ENCODE measurements around the gene RABGAP1L.
A peak's percentile ranks its signal among the peaks of the same experiment; 100 is the strongest.

RABGAP1L gene

GRCh38 chr1:174550296-174550695 lies 391.0 kb downstream of the RABGAP1L start:
- Histone ChIP-seq H3K36me3 (ENCODE audit: control insufficient read depth in 2 of 2, insufficient read depth in 1 of 2, low read length in 2 of 2) (no peaks in the 10 kb centered on the region), H3K27ac (ENCODE audit: extremely low read depth, low read depth, low read length) (no peak overlapping the region), H3K4me3 (ENCODE audit: low read depth, low read length) (no peak overlapping the region), H3K9me3 (ENCODE audit: control insufficient read depth, insufficient read depth, low read depth, low read length) (no peaks in the 10 kb centered on the region), H3K4me1 (ENCODE audit: control insufficient read depth, insufficient read depth, low read length) (no peaks in the 10 kb centered on the region)
- POLR2A ChIA-PET = no interaction called here
- no peak for TF ChIP-seq ZNF501 (tag by site-specific recombination; IDR thresholded peaks at IDR 0.05)
- TF ChIP-seq ZNF24 (tag by site-specific recombination; IDR thresholded peaks at IDR 0.05) = no peak
- TF ChIP-seq ZIC2 (tag by site-specific recombination; IDR thresholded peaks at IDR 0.05) = no peak
- TF ChIP-seq PRDM1 (tag by site-specific recombination; IDR thresholded peaks at IDR 0.05) = no peak
- no peak for TF ChIP-seq ZNF211 (tag by site-specific recombination; IDR thresholded peaks at IDR 0.05; ENCODE audit: low read depth)
- no peak for TF ChIP-seq ZNF747 (tag by site-specific recombination; IDR thresholded peaks at IDR 0.05)
- TF ChIP-seq ZNF449 (tag by site-specific recombination; IDR thresholded peaks at IDR 0.05) = no peak
- CTCF ChIA-PET = no interaction called here

GRCh38 chr1:174556392-174556791 lies 397.1 kb downstream of the RABGAP1L start:
- CTCF ChIA-PET = interaction anchor here (0.6 kb wide), 2 partner anchors 401 to 1814 kb away, joined by 3 to 4 read pairs; no protein-coding TSS in a partner anchor
- Histone ChIP-seq H3K27ac (ENCODE audit: extremely low read depth, low read depth, low read length) (no peak overlapping the region), H3K36me3 (ENCODE audit: control insufficient read depth in 2 of 2, insufficient read depth in 1 of 2, low read length in 2 of 2) (no peaks in the 10 kb centered on the region), H3K4me3 (ENCODE audit: low read depth, low read length) (no peak overlapping the region), H3K4me1 (ENCODE audit: control insufficient read depth, insufficient read depth, low read length) (no peaks in the 10 kb centered on the region), H3K9me3 (ENCODE audit: control insufficient read depth, insufficient read depth, low read depth, low read length) (no peaks in the 10 kb centered on the region)
- TF ChIP-seq GLI2 (tag by site-specific recombination; IDR thresholded peaks at IDR 0.05; ENCODE audit: borderline replicate concordance, low read depth) (no peak), ZNF549 (tag by site-specific recombination; IDR thresholded peaks at IDR 0.05) (peak; percentile 71), ZNF292 (tag by site-specific recombination; IDR thresholded peaks at IDR 0.05; ENCODE audit: borderline replicate concordance, low read depth) (no peak), ZNF341 (tag by site-specific recombination; IDR thresholded peaks at IDR 0.05; ENCODE audit: low read depth) (no peak), IKZF3 (tag by site-specific recombination; IDR thresholded peaks at IDR 0.05) (no peak), ZNF510 (tag by site-specific recombination; IDR thresholded peaks at IDR 0.05; ENCODE audit: insufficient replicate concordance) (no peak), ZSCAN16 (tag by site-specific recombination; IDR thresholded peaks at IDR 0.05) (no peak)
- POLR2A ChIA-PET = no interaction called here

GRCh38 chr1:174568551-174568950 lies 409.2 kb downstream of the RABGAP1L start:
- Histone ChIP-seq H3K4me1 (ENCODE audit: control insufficient read depth, insufficient read depth, low read length) (no peaks in the 10 kb centered on the region), H3K4me3 (ENCODE audit: low read depth, low read length) (no peak overlapping the region), H3K9me3 (ENCODE audit: control insufficient read depth, insufficient read depth, low read depth, low read length) (no peaks in the 10 kb centered on the region), H3K27ac (ENCODE audit: extremely low read depth, low read depth, low read length) (no peak overlapping the region), H3K36me3 (ENCODE audit: control insufficient read depth in 2 of 2, insufficient read depth in 1 of 2, low read length in 2 of 2) (no peaks in the 10 kb centered on the region)
- ChIA-PET POLR2A (no interaction called here), CTCF (no interaction called here)
- TF ChIP-seq ZNF132 (tag by site-specific recombination; IDR thresholded peaks at IDR 0.05; ENCODE audit: borderline replicate concordance) (no peak), HOXC10 (CRISPR knock-in tag; IDR thresholded peaks at IDR 0.05) (no peak), ZNF16 (tag by site-specific recombination; IDR thresholded peaks at IDR 0.05; ENCODE audit: low read depth) (no peak), ZNF362 (tag by site-specific recombination; IDR thresholded peaks at IDR 0.05) (no peak), ZNF518A (tag by site-specific recombination; conservative IDR thresholded peaks at IDR 0.05; ENCODE audit: low read depth) (no peak), ZIC2 (tag by site-specific recombination; IDR thresholded peaks at IDR 0.05) (no peak), ZNF37A (tag by site-specific recombination; IDR thresholded peaks at IDR 0.05) (no peak), ZNF555 (tag by site-specific recombination; conservative IDR thresholded peaks at IDR 0.05) (no peak)

Data from HEK293 (cell line).